H1 (cell line): ENCODE results near the gene ST3GAL3. TPM values are rescaled to one million over a fixed set of nuclear protein-coding genes. Genes with fewer than 3 reads are reported as not detected.
A peak's percentile ranks its signal among the peaks of the same experiment; 100 is the strongest.

Experiments
- CTCF ChIA-PET: fragments of 300-600 bp; sonication (Branson Sonifier 250); formaldehyde crosslinking; loops from one replicate; lab custom pipeline; 2021; ENCODE audit not compliant: partially characterized antibody; lab: Charles Lee
- POLR2A ChIA-PET: fragments of 300-600 bp; sonication (Branson Sonifier 250); formaldehyde crosslinking; loops from one replicate; lab custom pipeline; 2021; ENCODE audit warnings: inconsistent platforms; ENCODE audit not compliant: partially characterized antibody; lab: Charles Lee
- DNase-seq, 2 experiments: peaks; one replicate each; pipeline versions ENCODE4 v3.0.0 to v3.0.0-alpha.2; 2010 to 2022; ENCODE audit warnings: low spot score in 2 of 2, low read depth in 1 of 2, mixed read lengths in 1 of 2
- FAIRE-seq: peaks from 2 replicates; lab custom pipeline; 2011; peaks lifted over from hg19 to GRCh38; lab: Jason Lieb, UNC
- H2AFZ ChIP-seq: 2 replicates; pipeline ENCODE4 v1.8.1; 2012; ENCODE audit warnings: low read length, inconsistent platforms
- H2AK5ac ChIP-seq: 2 replicates; pipeline ENCODE4 v1.6.1; 2013; ENCODE audit warnings: low read depth, low read length
- H2BK120ac ChIP-seq: replicated peaks from 2 replicates; pipeline ENCODE3; 2013; ENCODE audit warnings: low read depth, low read length, inconsistent platforms
- H2BK12ac ChIP-seq: 2 replicates; pipeline ENCODE4 v1.6.1; 2013; ENCODE audit warnings: low read depth, low read length
- H2BK15ac ChIP-seq: 2 replicates; pipeline ENCODE4 v1.6.1; 2013; ENCODE audit warnings: low read length
- H2BK20ac ChIP-seq: 2 replicates; pipeline ENCODE4 v1.6.1; 2013; ENCODE audit warnings: low read length
- H2BK5ac ChIP-seq: 2 replicates; pipeline ENCODE4 v1.6.1; 2013; ENCODE audit warnings: low read depth, low read length
- H3K14ac ChIP-seq: 2 replicates; pipeline ENCODE4 v1.6.1; 2013; ENCODE audit warnings: inconsistent platforms; ENCODE audit not compliant: insufficient read length
- H3K18ac ChIP-seq: 2 replicates; pipeline ENCODE4 v1.6.1; 2013; ENCODE audit warnings: low read length; ENCODE audit errors: extremely low read depth
- H3K23ac ChIP-seq: 2 replicates; pipeline ENCODE4 v1.6.1; 2013; ENCODE audit warnings: inconsistent platforms; ENCODE audit not compliant: insufficient read length
- H3K23me2 ChIP-seq: 2 replicates; pipeline ENCODE4 v1.6.1; 2013; ENCODE audit warnings: low read depth, low read length
- H3K27ac ChIP-seq: 2 replicates; pipeline ENCODE4 v1.6.1; 2011; ENCODE audit warnings: low read depth, low read length, inconsistent platforms
- H3K27me3 ChIP-seq, 4 experiments: replicated peaks in 1 of 4; 1 replicate in 1 of 4; 2 replicates in 3 of 4; pipeline versions ENCODE4 v1.6.1 to v1.8.1; 2011 to 2013; ENCODE audit warnings: low read length in 3 of 4, mild to moderate bottlenecking in 3 of 4, inconsistent platforms in 2 of 4, mixed read lengths in 2 of 4, moderate library complexity in 1 of 4; ENCODE audit not compliant: control insufficient read depth in 3 of 4, insufficient read depth in 3 of 4; ENCODE audit errors: extremely low read depth in 1 of 4
- H3K36me3 ChIP-seq, 4 experiments: 2 replicates each; pipeline versions ENCODE4 v1.6.1 to v1.8.1; 2011 to 2013; ENCODE audit warnings: mild to moderate bottlenecking in 4 of 4, low read length in 3 of 4, moderate library complexity in 2 of 4, control low read depth in 1 of 4, inconsistent platforms in 1 of 4; ENCODE audit not compliant: insufficient read depth in 4 of 4, control insufficient read depth in 2 of 4
- H3K4ac ChIP-seq: replicated peaks from 2 replicates; pipeline ENCODE3; 2013; ENCODE audit warnings: low read length, low read depth, mixed read lengths, inconsistent platforms; ENCODE audit not compliant: insufficient read length
- H3K4me1 ChIP-seq, 4 experiments: replicated peaks in 1 of 4; 1 replicate in 1 of 4; 2 replicates in 3 of 4; pipeline versions ENCODE4 v1.6.1 to v1.8.1; 2011 to 2013; ENCODE audit warnings: low read length in 3 of 4, inconsistent platforms in 2 of 4, mixed read lengths in 1 of 4; ENCODE audit not compliant: insufficient read depth in 4 of 4, control insufficient read depth in 3 of 4
- H3K4me2 ChIP-seq, 2 experiments: 2 replicates each; pipeline versions ENCODE4 v1.6.1 to v1.8.1; 2011 to 2013; ENCODE audit warnings: low read depth in 2 of 2, low read length in 2 of 2, control low read depth in 1 of 2, inconsistent platforms in 1 of 2, mild to moderate bottlenecking in 1 of 2; ENCODE audit not compliant: insufficient read depth in 1 of 2
- H3K4me3 ChIP-seq, 4 experiments: fragments of 200-600, 300-600 bp in 1 of 4; sonication (generic), shearing (Covaris generic), sonication (Bioruptor Twin) in 1 of 4; 2 replicates each; pipeline versions ENCODE4 v1.5.1 to v1.8.1; 2011 to 2016; ENCODE audit warnings: low read length in 4 of 4, low read depth in 3 of 4, control low read depth in 2 of 4, inconsistent platforms in 2 of 4, mild to moderate bottlenecking in 2 of 4, mixed read lengths in 1 of 4, moderate library complexity in 1 of 4; ENCODE audit not compliant: insufficient read depth in 2 of 4; ENCODE audit errors: extremely low read depth in 1 of 4
- H3K56ac ChIP-seq: replicated peaks from 2 replicates; pipeline ENCODE3; 2013; ENCODE audit warnings: low read depth, mild to moderate bottlenecking, mixed read lengths, low read length, inconsistent platforms; ENCODE audit not compliant: insufficient read length
- H3K79me1 ChIP-seq: 2 replicates; pipeline ENCODE4 v1.6.1; 2013; ENCODE audit warnings: low read depth, low read length, control low read depth
- H3K79me2 ChIP-seq, 2 experiments: 2 replicates each; pipeline versions ENCODE4 v1.6.1 to v1.8.1; 2012 to 2013; ENCODE audit warnings: low read length in 2 of 2, mild to moderate bottlenecking in 2 of 2, inconsistent platforms in 1 of 2; ENCODE audit not compliant: insufficient read depth in 2 of 2, control insufficient read depth in 1 of 2
- H3K9ac ChIP-seq, 4 experiments: replicated peaks in 1 of 4; 1 replicate in 1 of 4; 2 replicates in 3 of 4; pipeline versions ENCODE4 v1.6.1 to v1.8.1; 2011 to 2013; ENCODE audit warnings: low read depth in 3 of 4, low read length in 3 of 4, control low read depth in 2 of 4, mild to moderate bottlenecking in 2 of 4, moderate library complexity in 2 of 4, inconsistent platforms in 1 of 4; ENCODE audit errors: extremely low read depth in 1 of 4
- H3K9me3 ChIP-seq, 2 experiments: 2 replicates each; pipeline versions ENCODE4 v1.6.1 to v1.8.1; 2012 to 2013; ENCODE audit warnings: mild to moderate bottlenecking in 2 of 2, moderate library complexity in 2 of 2, control low read depth in 1 of 2, inconsistent platforms in 1 of 2, low read depth in 1 of 2, low read length in 1 of 2, mixed read lengths in 1 of 2; ENCODE audit not compliant: insufficient read depth in 2 of 2
- H4K20me1 ChIP-seq, 2 experiments: replicated peaks in 1 of 2; 2 replicates each; pipeline versions ENCODE3 to v1.8.1; 2011 to 2013; ENCODE audit warnings: inconsistent platforms in 2 of 2, low read length in 2 of 2, mild to moderate bottlenecking in 1 of 2; ENCODE audit not compliant: insufficient read depth in 2 of 2, control insufficient read depth in 1 of 2
- H4K5ac ChIP-seq: 2 replicates; pipeline ENCODE4 v1.6.1; 2013; ENCODE audit warnings: low read length, low read depth, mixed read lengths, inconsistent platforms; ENCODE audit not compliant: insufficient read length
- H4K8ac ChIP-seq: 2 replicates; pipeline ENCODE4 v1.8.0; 2013; ENCODE audit warnings: mild to moderate bottlenecking, moderate library complexity, low read length, inconsistent platforms; ENCODE audit not compliant: insufficient read depth; ENCODE audit errors: extremely low read depth
- H4K91ac ChIP-seq: replicated peaks from 2 replicates; pipeline ENCODE3; 2013; ENCODE audit warnings: low read length, mixed read lengths, inconsistent platforms; ENCODE audit not compliant: insufficient read length
- BCL11A ChIP-seq, 2 experiments: IDR thresholded peaks; one replicate each; pipeline ENCODE4 v1.6.1; 2011; ENCODE audit warnings: low read depth in 2 of 2, low read length in 2 of 2, mild to moderate bottlenecking in 2 of 2
- CBX5 ChIP-seq: fragments of 300-800, 300-1000 bp; sonication (generic); IDR thresholded peaks from 2 replicates; pipeline ENCODE4 v1.7.1; 2016; ENCODE audit warnings: antibody characterized with exemption, low read length, low read depth
- CHD1 ChIP-seq: IDR thresholded peaks from 2 replicates; pipeline ENCODE4 v1.6.1; 2012; ENCODE audit warnings: low read depth, low read length, improper control_type of control experiment
- E2F6 ChIP-seq: IDR thresholded peaks from 2 replicates; pipeline ENCODE4 v1.6.1; 2012; ENCODE audit warnings: inconsistent platforms
- HDAC2 ChIP-seq, 2 experiments: fragments of 300-600 bp in 1 of 2; sonication (generic) in 1 of 2; IDR thresholded peaks; 2 replicates each; pipeline ENCODE4 v1.6.1; 2011 to 2012; ENCODE audit warnings: low read depth in 2 of 2, low read length in 2 of 2, mild to moderate bottlenecking in 2 of 2, moderate library complexity in 2 of 2, borderline replicate concordance in 1 of 2, inconsistent platforms in 1 of 2
- MAX ChIP-seq: IDR thresholded peaks from 2 replicates; pipeline ENCODE4 v1.6.1; 2012; ENCODE audit warnings: inconsistent platforms
- POLR2A ChIP-seq, 2 experiments: IDR thresholded peaks; 1 replicate in 1 of 2; 2 replicates in 1 of 2; pipeline ENCODE4 v1.6.1; 2011; ENCODE audit warnings: low read depth in 2 of 2, low read length in 2 of 2, mild to moderate bottlenecking in 2 of 2; ENCODE audit errors: control extremely low read depth in 1 of 2
- SAP30 ChIP-seq: fragments of 300-600 bp; sonication (generic); IDR thresholded peaks from 2 replicates; pipeline ENCODE4 v1.7.1; 2012; ENCODE audit warnings: low read length, moderate library complexity, mild to moderate bottlenecking, inconsistent platforms; ENCODE audit not compliant: insufficient read depth, insufficient replicate concordance
- SIN3A ChIP-seq, 2 experiments: IDR thresholded peaks in 1 of 2; conservative IDR thresholded peaks in 1 of 2; 2 replicates each; pipeline ENCODE4 v1.6.1; 2011 to 2012; ENCODE audit warnings: low read length in 2 of 2, improper control_type of control experiment in 1 of 2, low read depth in 1 of 2, mild to moderate bottlenecking in 1 of 2
- SP1 ChIP-seq: IDR thresholded peaks from 2 replicates; pipeline ENCODE4 v1.6.1; 2011; ENCODE audit warnings: low read depth, low read length
- TCF12 ChIP-seq: IDR thresholded peaks from 2 replicates; pipeline ENCODE4 v1.6.1; 2011; ENCODE audit warnings: low read depth, mild to moderate bottlenecking, low read length
- ZNF274 ChIP-seq: IDR thresholded peaks from 2 replicates; pipeline ENCODE4 v1.7.0; 2012; ENCODE audit warnings: low read length, borderline replicate concordance; ENCODE audit errors: extremely low read depth
- WGBS, 2 experiments: shearing (Covaris generic) in 1 of 2; methylation state at CpG; one replicate each; pipeline versions ENCODE4 v1.1.6 to v1.1.7; 2013 to 2015; ENCODE audit warnings: low lambda C conversion rate in 2 of 2, mixed read lengths in 2 of 2, inconsistent platforms in 1 of 2, low coverage in 1 of 2, missing lambda C conversion rate in 1 of 2; ENCODE audit not compliant: insufficient replicate concordance in 2 of 2, insufficient coverage in 1 of 2, insufficient read length in 1 of 2; ENCODE audit errors: extremely low coverage in 1 of 2, missing lambda C conversion rate in 1 of 2; 5-methylcytosine and 5-hydroxymethylcytosine counted together
- polyA plus RNA-seq, 7 experiments: library from polyadenylated mRNA; depleted of rRNA in 3 of 7; stranded (reverse) in 5 of 7; unstranded in 2 of 7; fragments of >200 nt in 5 of 7; fragments of 200-250 nt in 2 of 7; gene quantifications; 1 replicate in 5 of 7; 2 replicates in 1 of 7; 4 replicates in 1 of 7; pipeline versions ENCODE4 v1.2.1 to v1.2.3, GENCODE V29; 2011 to 2013; ENCODE audit warnings: missing spikeins in 2 of 7, mixed read lengths in 2 of 7
- total RNA-seq: library from RNA; stranded (reverse); fragmentation: NEBNext Ultra II Directional; extraction: Animal tissue kit (Norgen Biotek cat#: 25700); gene quantifications from 2 replicates; pipeline ENCODE4 v1.2.1, GENCODE V29; 2021

ST3GAL3 gene
- total and polyA plus RNA-seq, 2 of the 8 experiments (the other 6 are each of a cell fraction or from before 2014, with no cell fraction given): 6.8 to 7.0 TPM

- H2BK120ac ChIP-seq: no peak overlapping the region
- peak overlapping the region; percentile 55; the same call in 1 of the 2 replicates for H2BK15ac ChIP-seq
- no peak overlapping the region; the same call in 1 of the 2 replicates for H2BK20ac ChIP-seq
- no peak overlapping the region for H4K91ac ChIP-seq
- H3K27ac ChIP-seq: no peak overlapping the region
- H3K36me3 ChIP-seq: peaks cover 0 to 15% (median 0%) of the 10 kb centered on the region in 4 experiments; a peak in 3 of 8 replicates
- no peak overlapping the region for H2AFZ ChIP-seq
- POLR2A ChIA-PET: interaction anchor here (0.7 to 1.1 kb wide), 2 partner anchors 12 to 96 kb away, joined by 3 read pairs; no protein-coding TSS in a partner anchor
- DNase-seq (no peak), FAIRE-seq (no peak)
- H3K4me2 ChIP-seq: no peak overlapping the region
- peak overlapping the region; percentile 86; the same call in 1 of the 2 replicates for H2BK12ac ChIP-seq
- H4K5ac ChIP-seq: peak overlapping the region; percentile 13
- no peaks in the 10 kb centered on the region for H3K79me2 ChIP-seq
- no peak overlapping the region for H4K8ac ChIP-seq
- H2BK5ac ChIP-seq: 0 out of 2 replicates have a peak overlapping the region, but pooled peaks have one; percentile 64
- no peaks in the 10 kb centered on the region for H3K79me1 ChIP-seq
- H3K4me1 ChIP-seq: peaks cover 12 to 29% (median 24%) of the 10 kb centered on the region in 4 experiments
- WGBS, 2 experiments: 80% methylated on average over 5 of the region's 5 CpGs; no CpG with 5 or more reads in 1 of the 2 experiments
- H3K4ac ChIP-seq: peak overlapping the region; percentile 33
- no peak overlapping the region for H3K9ac ChIP-seq
- no peak overlapping the region for H3K56ac ChIP-seq
- CTCF ChIA-PET: interaction anchor here (1.1 to 2.4 kb wide), 6 partner anchors 14 to 107 kb away, joined by 3 to 16 read pairs (median 4); no protein-coding TSS in a partner anchor
- H3K27me3 ChIP-seq: no peaks in the 10 kb centered on the region; a peak in 1 of 7 replicates
- no peak overlapping the region for H3K14ac ChIP-seq
- H3K18ac ChIP-seq: peak overlapping the region; percentile 55
- peak overlapping the region; percentile 89 for H2AK5ac ChIP-seq
- no peaks in the 10 kb centered on the region; the same call in 1 of the 2 replicates for H3K23me2 ChIP-seq
- H3K9me3 ChIP-seq: peaks cover 10 to 12% of the 10 kb centered on the region in 2 experiments; a peak in 3 of 4 replicates
- H3K23ac ChIP-seq: no peak overlapping the region
- H3K4me3 ChIP-seq: no peak overlapping the region
- H4K20me1 ChIP-seq: no peaks in the 10 kb centered on the region
- TF ChIP-seq CBX5: no peak
- TF ChIP-seq HDAC2 (IDR thresholded peaks at IDR 0.05; ENCODE audit: borderline replicate concordance in 1 of 2, low read depth in 2 of 2, low read length in 2 of 2): no peak
- TF ChIP-seq E2F6: no peak
- TF ChIP-seq SIN3A (conservative IDR thresholded peaks at IDR 0.05 in 1 of 2, IDR thresholded peaks at IDR 0.05 in 1 of 2; ENCODE audit: low read depth in 1 of 2, low read length in 2 of 2): no peak
- TF ChIP-seq SAP30: no peak
- TF ChIP-seq SP1: no peak
- TF ChIP-seq TCF12: no peak
- TF ChIP-seq CHD1: no peak
- TF ChIP-seq ZNF274: no peak
- TF ChIP-seq MAX: no peak
- no peak for TF ChIP-seq BCL11A (IDR thresholded peaks at IDR 0.05; ENCODE audit: low read depth in 2 of 2, low read length in 2 of 2)
- TF ChIP-seq POLR2A (IDR thresholded peaks at IDR 0.05; ENCODE audit: control extremely low read depth in 1 of 2, low read depth in 2 of 2, low read length in 2 of 2): no peak
These were observed 131.7 kb downstream of the ST3GAL3 start for GRCh38 chr1:43839056-43839455.
